HCT116 (cell line): ENCODE results near the gene EFL1. TPM values are rescaled to one million over a fixed set of nuclear protein-coding genes. Genes with fewer than 3 reads are reported as not detected.

Source experiments
- ATAC-seq: fragments of 200-7000 bp; cut with Tn5 transposase; 2 replicates; pipeline ENCODE4 v1.9.1; 2020; ENCODE audit warnings: mild to moderate bottlenecking, moderate library complexity
- BruUV-seq: library from RNA; stranded (reverse); fragments of 400-500 nt; replicated peaks from 2 replicates; lab custom pipeline; 2021; lab: Mats Ljungman, UMichigan
- CTCF ChIA-PET: fragments of 300-600 bp; sonication (Branson Sonifier 250); formaldehyde crosslinking; loops from one replicate; lab custom pipeline; 2021; ENCODE audit warnings: antibody characterized with exemption; lab: Charles Lee
- POLR2A ChIA-PET: fragments of 300-600, 350-600 bp; sonication (Branson Sonifier 250); formaldehyde crosslinking; loops from one replicate; lab custom pipeline; 2021; ENCODE audit warnings: antibody characterized with exemption; lab: Charles Lee
- RAD21 ChIA-PET, 2 experiments: fragments of 300-600 bp; sonication (Branson Sonifier 250); formaldehyde crosslinking; loops; one replicate each; lab custom pipeline; 2023; ENCODE audit warnings: low total read pairs in 2 of 2; ENCODE audit not compliant: uncharacterized antibody in 2 of 2, unreplicated experiment in 2 of 2, low non-redundant PET in 1 of 2; lab: Charles Lee
- DNase-seq: peaks from one replicate; pipeline ENCODE4 v3.0.0-alpha.2; 2010; ENCODE audit warnings: low read depth, low spot score
- H2AFZ ChIP-seq: fragments of 200-600 bp; shearing (Covaris generic), sonication (generic); 2 replicates; pipeline ENCODE4 v1.6.1; 2017; ENCODE audit warnings: low read depth, mixed run types, mixed read lengths, antibody characterized with exemption, low read length; ENCODE audit not compliant: poor library complexity, severe bottlenecking
- H3K27ac ChIP-seq: 2 replicates; pipeline ENCODE4 v1.5.1; 2012; ENCODE audit warnings: low read depth, low read length
- H3K27me3 ChIP-seq: fragments of 200-600 bp; sonication (generic); 2 replicates; pipeline ENCODE4 v1.6.1; 2016; ENCODE audit warnings: mixed run types, low read length, mixed read lengths; ENCODE audit not compliant: insufficient read depth
- H3K36me3 ChIP-seq, 2 experiments: fragments of 200-500 bp in 1 of 2; fragments of 200-600 bp in 1 of 2; sonication (Bioruptor generic) in 1 of 2; sonication (generic) in 1 of 2; 2 replicates each; pipeline versions ENCODE4 v1.5.1 to v1.6.1; 2014 to 2016; ENCODE audit warnings: low read length in 2 of 2, inconsistent platforms in 1 of 2, mixed read lengths in 1 of 2, mixed run types in 1 of 2; ENCODE audit not compliant: insufficient read depth in 2 of 2, control insufficient read depth in 1 of 2
- H3K4me1 ChIP-seq, 2 experiments: fragments of 200-600 bp in 1 of 2; sonication (generic) in 1 of 2; 2 replicates each; pipeline versions ENCODE4 v1.5.1 to v1.6.1; 2012 to 2017; ENCODE audit warnings: low read length in 2 of 2, inconsistent platforms in 1 of 2, mild to moderate bottlenecking in 1 of 2, mixed read lengths in 1 of 2, mixed run types in 1 of 2, moderate library complexity in 1 of 2; ENCODE audit not compliant: insufficient read depth in 2 of 2, control insufficient read depth in 1 of 2
- H3K4me2 ChIP-seq: fragments of 200-600 bp; sonication (generic); 2 replicates; pipeline ENCODE4 v1.6.1; 2017; ENCODE audit warnings: mixed run types, low read length, mixed read lengths
- H3K4me3 ChIP-seq, 2 experiments: fragments of 200-600 bp in 1 of 2; sonication (generic) in 1 of 2; replicated peaks in 1 of 2; 2 replicates each; pipeline ENCODE4 v1.5.1; 2011 to 2016; ENCODE audit warnings: low read length in 2 of 2, control low read depth in 1 of 2, low read depth in 1 of 2, mild to moderate bottlenecking in 1 of 2, mixed read lengths in 1 of 2, mixed run types in 1 of 2
- H3K79me2 ChIP-seq: fragments of 200-600 bp; sonication (generic); 2 replicates; pipeline ENCODE4 v1.6.1; 2017; ENCODE audit warnings: mild to moderate bottlenecking, mixed run types, low read length, moderate library complexity, mixed read lengths; ENCODE audit not compliant: insufficient read depth
- H3K9ac ChIP-seq: fragments of 200-600 bp; sonication (generic); 2 replicates; pipeline ENCODE4 v1.6.1; 2016; ENCODE audit warnings: low read length, mixed read lengths
- H3K9me2 ChIP-seq: fragments of 200-600 bp; sonication (generic), shearing (Covaris generic); 2 replicates; pipeline ENCODE4 v1.6.1; 2017; ENCODE audit warnings: mixed run types, mild to moderate bottlenecking, moderate library complexity; ENCODE audit not compliant: insufficient read depth
- H3K9me3 ChIP-seq, 2 experiments: fragments of 200-500 bp in 1 of 2; fragments of 200-600 bp in 1 of 2; sonication (Bioruptor generic) in 1 of 2; sonication (generic) in 1 of 2; 2 replicates each; pipeline ENCODE4 v1.6.1; 2014 to 2017; ENCODE audit warnings: low read length in 2 of 2, mixed read lengths in 2 of 2, inconsistent platforms in 1 of 2, low read depth in 1 of 2, mild to moderate bottlenecking in 1 of 2, mixed run types in 1 of 2, moderate library complexity in 1 of 2; ENCODE audit not compliant: control insufficient read depth in 1 of 2, insufficient read depth in 1 of 2
- H4K20me1 ChIP-seq: fragments of 200-600 bp; sonication (generic), shearing (Covaris generic); 2 replicates; pipeline ENCODE4 v1.6.1; 2017; ENCODE audit warnings: mixed run types, mild to moderate bottlenecking, moderate library complexity; ENCODE audit not compliant: insufficient read depth
- CBX3 ChIP-seq: IDR thresholded peaks from 2 replicates; pipeline ENCODE4 v1.6.1; 2012; ENCODE audit warnings: low read depth
- CEBPB ChIP-seq: IDR thresholded peaks from 2 replicates; pipeline ENCODE4 v1.6.1; 2012; ENCODE audit warnings: low read depth
- EGR1 ChIP-seq: IDR thresholded peaks from 2 replicates; pipeline ENCODE4 v1.6.1; 2012; ENCODE audit warnings: low read depth
- ELF1 ChIP-seq: IDR thresholded peaks from 2 replicates; pipeline ENCODE4 v1.6.1; 2012; ENCODE audit warnings: low read depth, borderline replicate concordance
- EZH2 ChIP-seq: fragments of 200-600 bp; sonication (generic); IDR thresholded peaks from 2 replicates; pipeline ENCODE4 v1.6.1; 2017; ENCODE audit warnings: antibody characterized with exemption, mixed run types
- EZH2phosphoT487 ChIP-seq: fragments of 200-600 bp; IDR thresholded peaks from 2 replicates; pipeline ENCODE4 v1.6.1; 2018; ENCODE audit warnings: antibody characterized with exemption, borderline replicate concordance
- JUND ChIP-seq: IDR thresholded peaks from 2 replicates; pipeline ENCODE4 v1.6.1; 2012
- POLR2A ChIP-seq: IDR thresholded peaks from 2 replicates; pipeline ENCODE4 v1.7.0; 2011; ENCODE audit warnings: borderline replicate concordance; ENCODE audit not compliant: insufficient read depth, insufficient read length; ENCODE audit errors: extremely low read depth
- POLR2AphosphoS5 ChIP-seq: IDR thresholded peaks from 2 replicates; pipeline ENCODE4 v1.6.1; 2011; ENCODE audit warnings: mild to moderate bottlenecking, low read depth, low read length, moderate library complexity
- RAD21 ChIP-seq: IDR thresholded peaks from 2 replicates; pipeline ENCODE4 v1.6.1; 2012; ENCODE audit warnings: low read depth, mild to moderate bottlenecking
- SIN3A ChIP-seq: IDR thresholded peaks from 2 replicates; pipeline ENCODE4 v1.6.1; 2012; ENCODE audit warnings: low read depth
- SP1 ChIP-seq: IDR thresholded peaks from 2 replicates; pipeline ENCODE4 v1.6.1; 2012; ENCODE audit warnings: low read depth
- SRF ChIP-seq: IDR thresholded peaks from 2 replicates; pipeline ENCODE4 v1.6.1; 2012; ENCODE audit warnings: low read depth
- TCF7L2 ChIP-seq: IDR thresholded peaks from 2 replicates; pipeline ENCODE4 v1.7.0; 2011; ENCODE audit warnings: borderline replicate concordance, inconsistent platforms; ENCODE audit not compliant: insufficient read depth, insufficient read length; ENCODE audit errors: extremely low read depth
- ZFX ChIP-seq: fragments of 450-650 bp; IDR thresholded peaks from 2 replicates; pipeline ENCODE4 v1.6.1; 2017
- ZNF274 ChIP-seq: fragments of 200-500 bp; sonication (Bioruptor generic); IDR thresholded peaks from 2 replicates; pipeline ENCODE4 v1.6.1; 2014; ENCODE audit warnings: mild to moderate bottlenecking, low read depth, low read length, inconsistent platforms
- intact Hi-C: fragments of 100-400 bp; cut with micrococcal nuclease; formaldehyde crosslinking; loops from 2 replicates; pipeline ENCODE4 v1.10.0; 2022
- total RNA-seq: library from RNA; stranded (reverse); gene quantifications from one replicate; pipeline ENCODE4 v1.2.1, GENCODE V29; 2021; ENCODE audit not compliant: unreplicated experiment
- TF ChIP-seq, protein P1 (sequence below): IDR thresholded peaks from 2 replicates; pipeline ENCODE4 v1.6.1; 2011; ENCODE audit warnings: mild to moderate bottlenecking, low read length, moderate library complexity; ENCODE audit not compliant: insufficient replicate concordance; ENCODE audit errors: extremely low read depth
- TF ChIP-seq, protein P2 (sequence below): IDR thresholded peaks from 2 replicates; pipeline ENCODE4 v1.6.1; 2012
- TF ChIP-seq, protein P3 (sequence below): IDR thresholded peaks from 2 replicates; pipeline ENCODE4 v1.6.1; 2012; ENCODE audit warnings: low read depth

EFL1 gene
- total RNA-seq, 1 experiment from 2014 or later: 12.7 TPM

GRCh38 chr15:82091636-82092140, 170.8 kb downstream of the EFL1 start:
- no peak for TF ChIP-seq POLR2AphosphoS5
- TF ChIP-seq ELF1: no peak
- no peak for TF ChIP-seq EZH2phosphoT487
- TF ChIP-seq EZH2: no peak
- TF ChIP-seq POLR2A: no peak
- TF ChIP-seq SRF: no peak
- TF ChIP-seq, protein P1, sequence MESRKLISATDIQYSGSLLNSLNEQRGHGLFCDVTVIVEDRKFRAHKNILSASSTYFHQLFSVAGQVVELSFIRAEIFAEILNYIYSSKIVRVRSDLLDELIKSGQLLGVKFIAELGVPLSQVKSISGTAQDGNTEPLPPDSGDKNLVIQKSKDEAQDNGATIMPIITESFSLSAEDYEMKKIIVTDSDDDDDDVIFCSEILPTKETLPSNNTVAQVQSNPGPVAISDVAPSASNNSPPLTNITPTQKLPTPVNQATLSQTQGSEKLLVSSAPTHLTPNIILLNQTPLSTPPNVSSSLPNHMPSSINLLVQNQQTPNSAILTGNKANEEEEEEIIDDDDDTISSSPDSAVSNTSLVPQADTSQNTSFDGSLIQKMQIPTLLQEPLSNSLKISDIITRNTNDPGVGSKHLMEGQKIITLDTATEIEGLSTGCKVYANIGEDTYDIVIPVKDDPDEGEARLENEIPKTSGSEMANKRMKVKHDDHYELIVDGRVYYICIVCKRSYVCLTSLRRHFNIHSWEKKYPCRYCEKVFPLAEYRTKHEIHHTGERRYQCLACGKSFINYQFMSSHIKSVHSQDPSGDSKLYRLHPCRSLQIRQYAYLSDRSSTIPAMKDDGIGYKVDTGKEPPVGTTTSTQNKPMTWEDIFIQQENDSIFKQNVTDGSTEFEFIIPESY: no peak
- no peak for TF ChIP-seq JUND
- TF ChIP-seq, protein P2, sequence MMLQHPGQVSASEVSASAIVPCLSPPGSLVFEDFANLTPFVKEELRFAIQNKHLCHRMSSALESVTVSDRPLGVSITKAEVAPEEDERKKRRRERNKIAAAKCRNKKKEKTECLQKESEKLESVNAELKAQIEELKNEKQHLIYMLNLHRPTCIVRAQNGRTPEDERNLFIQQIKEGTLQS: no peak
- TF ChIP-seq SP1: no peak
- TF ChIP-seq, protein P3, sequence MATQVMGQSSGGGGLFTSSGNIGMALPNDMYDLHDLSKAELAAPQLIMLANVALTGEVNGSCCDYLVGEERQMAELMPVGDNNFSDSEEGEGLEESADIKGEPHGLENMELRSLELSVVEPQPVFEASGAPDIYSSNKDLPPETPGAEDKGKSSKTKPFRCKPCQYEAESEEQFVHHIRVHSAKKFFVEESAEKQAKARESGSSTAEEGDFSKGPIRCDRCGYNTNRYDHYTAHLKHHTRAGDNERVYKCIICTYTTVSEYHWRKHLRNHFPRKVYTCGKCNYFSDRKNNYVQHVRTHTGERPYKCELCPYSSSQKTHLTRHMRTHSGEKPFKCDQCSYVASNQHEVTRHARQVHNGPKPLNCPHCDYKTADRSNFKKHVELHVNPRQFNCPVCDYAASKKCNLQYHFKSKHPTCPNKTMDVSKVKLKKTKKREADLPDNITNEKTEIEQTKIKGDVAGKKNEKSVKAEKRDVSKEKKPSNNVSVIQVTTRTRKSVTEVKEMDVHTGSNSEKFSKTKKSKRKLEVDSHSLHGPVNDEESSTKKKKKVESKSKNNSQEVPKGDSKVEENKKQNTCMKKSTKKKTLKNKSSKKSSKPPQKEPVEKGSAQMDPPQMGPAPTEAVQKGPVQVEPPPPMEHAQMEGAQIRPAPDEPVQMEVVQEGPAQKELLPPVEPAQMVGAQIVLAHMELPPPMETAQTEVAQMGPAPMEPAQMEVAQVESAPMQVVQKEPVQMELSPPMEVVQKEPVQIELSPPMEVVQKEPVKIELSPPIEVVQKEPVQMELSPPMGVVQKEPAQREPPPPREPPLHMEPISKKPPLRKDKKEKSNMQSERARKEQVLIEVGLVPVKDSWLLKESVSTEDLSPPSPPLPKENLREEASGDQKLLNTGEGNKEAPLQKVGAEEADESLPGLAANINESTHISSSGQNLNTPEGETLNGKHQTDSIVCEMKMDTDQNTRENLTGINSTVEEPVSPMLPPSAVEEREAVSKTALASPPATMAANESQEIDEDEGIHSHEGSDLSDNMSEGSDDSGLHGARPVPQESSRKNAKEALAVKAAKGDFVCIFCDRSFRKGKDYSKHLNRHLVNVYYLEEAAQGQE: no peak
- TF ChIP-seq CBX3: no peak
- no peak for TF ChIP-seq TCF7L2
- no peak for TF ChIP-seq EGR1
- no peak for TF ChIP-seq ZFX
- no peak for TF ChIP-seq SIN3A
- TF ChIP-seq CEBPB: no peak
- TF ChIP-seq ZNF274: no peak
- TF ChIP-seq RAD21: no peak
- no peak overlapping the region for H2AFZ ChIP-seq
- CTCF ChIA-PET: interaction anchor here (0.7 to 1.5 kb wide), 2 partner anchors 17 to 18 kb away, joined by 3 to 4 read pairs; no protein-coding TSS in a partner anchor
- H3K36me3 ChIP-seq: no peaks in the 10 kb centered on the region
- DNase-seq (no peak), ATAC-seq (no peak)
- POLR2A ChIA-PET: interaction anchor here (0.7 kb wide), 1 partner anchor 621 kb away, joined by 5 read pairs; no protein-coding TSS in a partner anchor
- H3K79me2 ChIP-seq: no peaks in the 10 kb centered on the region
- H3K9me2 ChIP-seq: no peaks in the 10 kb centered on the region
- intact Hi-C loops: no loop called here
- no TSS peak for BruUV-seq
- H3K27ac ChIP-seq: no peak overlapping the region
- no peaks in the 10 kb centered on the region for H3K9me3 ChIP-seq
- RAD21 ChIA-PET: no interaction called here
- H3K4me2 ChIP-seq: no peak overlapping the region
- H3K4me3 ChIP-seq: no peak overlapping the region
- H3K9ac ChIP-seq: no peak overlapping the region
- no peaks in the 10 kb centered on the region for H3K4me1 ChIP-seq
- H3K27me3 ChIP-seq: no peaks in the 10 kb centered on the region
- H4K20me1 ChIP-seq: no peaks in the 10 kb centered on the region
